ENCODE data around the gene ARMC2.

GRCh38 chr6:108941859-108942258, 93.6 kb downstream of the ARMC2 start:
- TF ChIP-seq CTCF (conservative IDR thresholded peaks at IDR 0.05; ENCODE audit: low read length) (no peak), EZH2phosphoT487 (IDR thresholded peaks at IDR 0.05; ENCODE audit: borderline replicate concordance, low read depth, low read length) (no peak)

All from OCI-LY7 (cell line).